Right lobe of liver (tissue), 4 donors: ENCODE measurements around the gene TATDN2.

Experiments
- POLR2A ChIP-seq: fragments of 450-650 bp; IDR thresholded peaks from one replicate; pipeline ENCODE4 v1.6.1; 2017; ENCODE audit warnings: antibody characterized with exemption, mild to moderate bottlenecking
- TF ChIP-seq, protein P1 (sequence below), 4 donors: fragments of 200-600 bp in 3 of 4; fragments of 450-650 bp in 1 of 4; IDR thresholded peaks; one replicate each; pipeline versions ENCODE4 v1.5.1 to v1.8.0; 2016 to 2022; ENCODE audit warnings: antibody characterized with exemption in 4 of 4, mild to moderate bottlenecking in 2 of 4
- donor health status: DM: no; HTN: no; CAD: no.
- donor health status: DM: no; HTN: no; CAD: no.
- donor health status: DM: no; HTN: yes; CAD: no.

DNA sequence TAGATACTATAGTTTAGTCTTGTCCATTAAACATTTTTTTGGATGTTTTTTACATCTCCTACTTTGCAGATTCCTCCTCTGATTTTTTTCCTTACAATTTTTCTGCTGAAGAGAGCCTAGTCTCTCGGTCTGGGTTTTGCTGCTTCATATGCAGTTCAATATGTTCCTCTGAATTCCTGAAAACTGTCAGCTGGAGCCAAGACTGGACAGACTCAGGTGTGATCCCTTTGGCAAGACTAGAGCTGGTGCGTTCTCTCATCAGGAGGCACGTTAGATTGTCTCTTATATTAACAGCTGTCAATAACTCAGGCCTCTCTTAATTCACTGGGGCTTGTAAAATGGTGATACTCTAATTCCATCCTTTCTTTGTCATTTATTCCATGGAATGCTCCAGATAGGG, 57.9 kb downstream of the TATDN2 start:
- TF ChIP-seq POLR2A, result no peak
- TF ChIP-seq, protein P1, sequence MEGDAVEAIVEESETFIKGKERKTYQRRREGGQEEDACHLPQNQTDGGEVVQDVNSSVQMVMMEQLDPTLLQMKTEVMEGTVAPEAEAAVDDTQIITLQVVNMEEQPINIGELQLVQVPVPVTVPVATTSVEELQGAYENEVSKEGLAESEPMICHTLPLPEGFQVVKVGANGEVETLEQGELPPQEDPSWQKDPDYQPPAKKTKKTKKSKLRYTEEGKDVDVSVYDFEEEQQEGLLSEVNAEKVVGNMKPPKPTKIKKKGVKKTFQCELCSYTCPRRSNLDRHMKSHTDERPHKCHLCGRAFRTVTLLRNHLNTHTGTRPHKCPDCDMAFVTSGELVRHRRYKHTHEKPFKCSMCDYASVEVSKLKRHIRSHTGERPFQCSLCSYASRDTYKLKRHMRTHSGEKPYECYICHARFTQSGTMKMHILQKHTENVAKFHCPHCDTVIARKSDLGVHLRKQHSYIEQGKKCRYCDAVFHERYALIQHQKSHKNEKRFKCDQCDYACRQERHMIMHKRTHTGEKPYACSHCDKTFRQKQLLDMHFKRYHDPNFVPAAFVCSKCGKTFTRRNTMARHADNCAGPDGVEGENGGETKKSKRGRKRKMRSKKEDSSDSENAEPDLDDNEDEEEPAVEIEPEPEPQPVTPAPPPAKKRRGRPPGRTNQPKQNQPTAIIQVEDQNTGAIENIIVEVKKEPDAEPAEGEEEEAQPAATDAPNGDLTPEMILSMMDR (IDR thresholded peaks at IDR 0.05), result no peak
